Karpas-422 (cell line): ENCODE measurements around the gene THAP12. TPM values are rescaled to one million over a fixed set of nuclear protein-coding genes. Genes with fewer than 3 reads are reported as not detected.
A peak's percentile ranks its signal among the peaks of the same experiment; 100 is the strongest.

ENCODE experiments used
- DNase-seq: peaks from one replicate; pipeline ENCODE4 v3.0.0-alpha.2; 2015
- H2AFZ ChIP-seq: fragments of 200-600 bp; sonication (generic); 2 replicates; pipeline ENCODE4 v1.6.1; 2014; ENCODE audit warnings: antibody characterized with exemption, low read length, mixed read lengths
- H3K27ac ChIP-seq: fragments of 200-600 bp; sonication (generic); 2 replicates; pipeline ENCODE4 v1.5.1; 2014; ENCODE audit warnings: mild to moderate bottlenecking, low read length, moderate library complexity
- H3K27me3 ChIP-seq: fragments of 200-600 bp; sonication (generic); 2 replicates; pipeline ENCODE4 v1.6.1; 2014; ENCODE audit warnings: low read length, mixed read lengths
- H3K36me3 ChIP-seq: fragments of 200-600 bp; sonication (generic); 2 replicates; pipeline ENCODE4 v1.6.1; 2014; ENCODE audit warnings: low read length, mixed read lengths; ENCODE audit not compliant: insufficient read depth
- H3K4me1 ChIP-seq: fragments of 200-600 bp; sonication (generic); 2 replicates; pipeline ENCODE4 v1.6.1; 2014; ENCODE audit warnings: mild to moderate bottlenecking, low read length, mixed read lengths
- H3K4me2 ChIP-seq: fragments of 200-600 bp; sonication (generic); 2 replicates; pipeline ENCODE4 v1.6.1; 2014; ENCODE audit warnings: low read length, low read depth, mild to moderate bottlenecking; ENCODE audit not compliant: poor library complexity, severe bottlenecking
- H3K4me3 ChIP-seq: fragments of 200-600 bp; sonication (generic); 2 replicates; pipeline ENCODE4 v1.5.1; 2014; ENCODE audit warnings: mild to moderate bottlenecking, antibody characterized with exemption, low read length, mixed read lengths
- H3K79me2 ChIP-seq: fragments of 200-600 bp; sonication (generic); 2 replicates; pipeline ENCODE4 v1.6.1; 2014; ENCODE audit warnings: mild to moderate bottlenecking, low read length, mixed read lengths
- H3K9ac ChIP-seq: fragments of 200-600 bp; sonication (generic); 2 replicates; pipeline ENCODE4 v1.6.0; 2014; ENCODE audit warnings: low read length
- H3K9me2 ChIP-seq: fragments of 200-600 bp; sonication (generic), shearing (Covaris generic); replicated peaks from 2 replicates; pipeline ENCODE4 v1.6.0; 2014; ENCODE audit warnings: mild to moderate bottlenecking, low read length, moderate library complexity; ENCODE audit not compliant: insufficient read depth
- H3K9me3 ChIP-seq: fragments of 300-700, 200-600 bp; sonication (generic); 2 replicates; pipeline ENCODE4 v1.6.1; 2014; ENCODE audit warnings: low read length, mixed read lengths
- H4K20me1 ChIP-seq: fragments of 200-600 bp; sonication (generic); 2 replicates; pipeline ENCODE4 v1.6.1; 2014; ENCODE audit warnings: mild to moderate bottlenecking, antibody characterized with exemption, low read length, low read depth; ENCODE audit not compliant: insufficient read depth
- total RNA-seq: library from RNA; depleted of rRNA; stranded (reverse); fragments of >200 nt; shearing (Covaris generic); gene quantifications from 2 replicates; pipeline ENCODE4 v1.2.3, GENCODE V29; 2014; ENCODE audit warnings: low replicate concordance

The THAP12 gene
- total RNA-seq, 1 experiment from 2014 or later = 126 TPM

- Histone ChIP-seq H3K27ac (no peak overlapping the region), H2AFZ (no peak overlapping the region), H4K20me1 (no peaks in the 10 kb centered on the region), H3K27me3 (0 out of 2 replicates have a peak, but pooled peaks cover 2% of the 10 kb centered on the region), H3K9me3 (no peaks in the 10 kb centered on the region), H3K4me2 (no peak overlapping the region), H3K4me1 (0 out of 2 replicates have a peak, but pooled peaks cover 4% of the 10 kb centered on the region), H3K9me2 (no peaks in the 10 kb centered on the region), H3K79me2 (no peaks in the 10 kb centered on the region), H3K36me3 (no peaks in the 10 kb centered on the region), H3K4me3 (no peak overlapping the region), H3K9ac (no peak overlapping the region)
- DNase-seq = no peak
Measured at GRCh38 chr11:76391021-76391420, 10.1 kb upstream of the THAP12 start.

DNA sequence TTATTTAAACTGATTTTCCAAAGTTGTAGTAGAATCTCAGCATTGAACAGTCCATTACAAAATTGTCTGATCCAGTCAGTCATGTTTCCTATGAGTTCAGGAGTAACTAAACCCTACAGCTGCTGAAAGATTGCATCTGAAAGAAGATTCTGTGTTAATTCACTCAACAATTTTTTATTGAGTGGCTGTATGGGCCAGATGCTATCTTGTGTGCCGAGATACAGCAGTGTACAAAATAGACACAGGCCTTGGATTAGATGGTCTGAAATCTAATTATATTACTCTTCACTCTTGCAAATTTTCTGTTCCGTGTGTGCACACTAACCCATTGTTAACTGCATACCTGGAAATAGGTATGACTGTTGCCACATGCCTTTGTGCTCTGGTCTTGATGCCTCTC is 7.5 kb upstream of the THAP12 start:
- Histone ChIP-seq H3K4me1 (0 out of 2 replicates have a peak, but pooled peaks cover 4% of the 10 kb centered on the region), H3K36me3 (no peaks in the 10 kb centered on the region), H3K27me3 (no peaks in the 10 kb centered on the region), H3K4me3 (no peak overlapping the region), H2AFZ (no peak overlapping the region), H3K4me2 (no peak overlapping the region), H3K9me3 (no peaks in the 10 kb centered on the region), H3K9me2 (no peaks in the 10 kb centered on the region), H3K9ac (no peak overlapping the region), H3K79me2 (no peaks in the 10 kb centered on the region), H4K20me1 (no peaks in the 10 kb centered on the region), H3K27ac (no peak overlapping the region)
- DNase-seq = no peak

DNA sequence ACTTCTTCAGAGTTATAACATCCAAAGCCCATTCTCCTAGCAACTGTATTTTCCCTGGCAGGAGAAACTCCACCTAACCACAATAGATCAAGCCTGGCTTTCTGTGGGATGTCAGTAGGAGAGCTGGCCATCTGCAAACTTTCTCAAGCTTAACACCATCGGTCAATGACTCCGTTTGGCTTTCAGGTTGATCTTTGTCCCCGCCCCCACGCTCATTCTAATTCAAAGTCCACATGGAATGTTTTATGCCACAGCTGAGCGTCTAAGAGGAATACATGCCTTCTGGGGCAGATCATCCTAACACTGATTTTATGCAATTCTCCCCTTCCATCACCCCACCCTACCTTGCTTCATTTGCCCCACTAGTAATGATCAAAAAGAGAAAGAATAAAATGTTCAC is 5.0 kb upstream of the THAP12 start:
- H4K20me1 ChIP-seq = no peaks in the 10 kb centered on the region; the same call in 1 of the 2 replicates
- H3K79me2 ChIP-seq = peaks cover 12% of the 10 kb centered on the region
- H3K9ac ChIP-seq = no peak overlapping the region
- peaks cover 19% of the 10 kb centered on the region for H3K4me1 ChIP-seq
- no peak overlapping the region for H3K4me2 ChIP-seq
- no peak for DNase-seq
- no peaks in the 10 kb centered on the region for H3K27me3 ChIP-seq
- no peaks in the 10 kb centered on the region for H3K36me3 ChIP-seq
- no peaks in the 10 kb centered on the region for H3K9me3 ChIP-seq
- no peak overlapping the region for H3K4me3 ChIP-seq
- no peak overlapping the region for H2AFZ ChIP-seq
- no peaks in the 10 kb centered on the region for H3K9me2 ChIP-seq
- no peak overlapping the region for H3K27ac ChIP-seq

GRCh38 chr11:76382209-76382608 is 1.3 kb upstream of the THAP12 start:
- H2AFZ ChIP-seq = no peak overlapping the region
- DNase-seq = no peak
- peaks cover 42% of the 10 kb centered on the region for H3K4me1 ChIP-seq
- H3K27ac ChIP-seq = no peak overlapping the region
- H3K4me3 ChIP-seq = peak overlapping the region; percentile 78
- H3K4me2 ChIP-seq = peak overlapping the region; percentile 90
- H3K27me3 ChIP-seq = no peaks in the 10 kb centered on the region
- no peaks in the 10 kb centered on the region for H3K9me2 ChIP-seq
- H3K9me3 ChIP-seq = no peaks in the 10 kb centered on the region
- peak overlapping the region; percentile 84 for H3K9ac ChIP-seq
- peaks cover 46% of the 10 kb centered on the region for H3K79me2 ChIP-seq
- peaks cover 16% of the 10 kb centered on the region; the same call in 1 of the 2 replicates for H4K20me1 ChIP-seq
- H3K36me3 ChIP-seq = no peaks in the 10 kb centered on the region

DNA sequence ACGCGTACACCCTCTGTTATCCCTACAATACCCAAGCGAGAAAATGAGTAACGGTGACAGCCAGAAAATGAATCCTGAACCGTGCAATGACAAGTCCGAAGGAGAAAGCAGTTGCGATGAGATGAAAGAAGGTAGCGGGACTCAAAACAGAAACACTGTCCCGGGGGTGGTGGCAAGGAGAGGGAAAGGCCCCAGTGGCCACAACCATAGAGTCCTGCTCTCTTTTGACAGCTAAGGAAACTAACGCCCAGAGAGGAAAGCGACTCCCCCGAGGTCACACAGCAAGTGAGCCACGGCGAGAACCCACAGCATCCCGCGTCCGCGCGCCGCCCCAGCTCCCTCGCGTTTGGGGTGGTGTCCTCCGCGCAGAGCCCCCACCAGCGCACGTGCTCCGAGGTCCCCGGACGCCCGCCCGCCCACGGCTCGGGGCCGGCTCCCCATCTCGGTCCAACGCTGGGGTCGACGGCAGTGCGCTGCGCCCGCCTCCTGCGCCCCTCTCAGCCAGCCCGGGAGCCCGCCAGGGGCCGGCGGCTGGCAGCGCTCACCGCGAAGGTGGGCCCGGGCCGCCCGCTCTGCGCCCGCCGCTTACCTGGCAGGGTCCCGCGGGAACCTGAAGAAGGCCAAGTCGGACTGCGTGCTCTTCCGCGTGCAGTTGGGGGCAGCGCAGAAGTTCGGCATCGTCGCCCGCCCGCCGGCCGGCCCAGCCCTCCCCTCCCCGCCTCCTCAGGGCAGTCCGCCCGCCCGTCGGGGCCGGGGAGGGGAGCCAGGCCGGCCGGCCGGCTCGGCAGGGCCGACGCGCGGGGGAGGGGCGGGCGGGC is 564 bp downstream of the THAP12 start:
- no peaks in the 10 kb centered on the region for H3K27me3 ChIP-seq
- H3K9me2 ChIP-seq = no peaks in the 10 kb centered on the region
- no peaks in the 10 kb centered on the region for H3K36me3 ChIP-seq
- peak overlapping the region; percentile 90 for H3K4me2 ChIP-seq
- H4K20me1 ChIP-seq = peaks cover 16% of the 10 kb centered on the region; the same call in 1 of the 2 replicates
- H3K9ac ChIP-seq = peak overlapping the region; percentile 89
- peaks cover 60% of the 10 kb centered on the region for H3K4me1 ChIP-seq
- no peaks in the 10 kb centered on the region for H3K9me3 ChIP-seq
- peak; percentile 69 for DNase-seq
- H3K4me3 ChIP-seq = peak overlapping the region; percentile 84
- no peak overlapping the region for H2AFZ ChIP-seq
- peaks cover 64% of the 10 kb centered on the region for H3K79me2 ChIP-seq
- H3K27ac ChIP-seq = peak overlapping the region; percentile 62

GRCh38 chr11:76379807-76380158 is 1.1 kb downstream of the THAP12 start:
- H3K36me3 ChIP-seq = no peaks in the 10 kb centered on the region
- no peaks in the 10 kb centered on the region for H3K27me3 ChIP-seq
- H3K4me1 ChIP-seq = peaks cover 66% of the 10 kb centered on the region
- peak overlapping the region; percentile 89 for H3K9ac ChIP-seq
- H3K4me2 ChIP-seq = peak overlapping the region; percentile 90
- H4K20me1 ChIP-seq = peaks cover 16% of the 10 kb centered on the region; the same call in 1 of the 2 replicates
- DNase-seq = peak; percentile 49
- H3K79me2 ChIP-seq = peaks cover 70% of the 10 kb centered on the region
- no peaks in the 10 kb centered on the region for H3K9me3 ChIP-seq
- peak overlapping the region; percentile 62; the same call in 1 of the 2 replicates for H3K27ac ChIP-seq
- H3K9me2 ChIP-seq = no peaks in the 10 kb centered on the region
- peak overlapping the region; percentile 84 for H3K4me3 ChIP-seq
- no peak overlapping the region for H2AFZ ChIP-seq

GRCh38 chr11:76376746-76377558 is 4.0 kb downstream of the THAP12 start:
- H3K9me3 ChIP-seq = no peaks in the 10 kb centered on the region
- peaks cover 16% of the 10 kb centered on the region; the same call in 1 of the 2 replicates for H4K20me1 ChIP-seq
- peak; percentile 53 for DNase-seq
- H3K4me2 ChIP-seq = peak overlapping the region; percentile 90
- H3K36me3 ChIP-seq = no peaks in the 10 kb centered on the region
- no peaks in the 10 kb centered on the region for H3K9me2 ChIP-seq
- peak overlapping the region; percentile 20 for H3K27ac ChIP-seq
- H3K4me1 ChIP-seq = peaks cover 65% of the 10 kb centered on the region
- peak overlapping the region; percentile 17; the same call in 1 of the 2 replicates for H3K4me3 ChIP-seq
- peaks cover 91% of the 10 kb centered on the region for H3K79me2 ChIP-seq
- no peak overlapping the region for H2AFZ ChIP-seq
- H3K27me3 ChIP-seq = no peaks in the 10 kb centered on the region
- H3K9ac ChIP-seq = peak overlapping the region; percentile 37

DNA sequence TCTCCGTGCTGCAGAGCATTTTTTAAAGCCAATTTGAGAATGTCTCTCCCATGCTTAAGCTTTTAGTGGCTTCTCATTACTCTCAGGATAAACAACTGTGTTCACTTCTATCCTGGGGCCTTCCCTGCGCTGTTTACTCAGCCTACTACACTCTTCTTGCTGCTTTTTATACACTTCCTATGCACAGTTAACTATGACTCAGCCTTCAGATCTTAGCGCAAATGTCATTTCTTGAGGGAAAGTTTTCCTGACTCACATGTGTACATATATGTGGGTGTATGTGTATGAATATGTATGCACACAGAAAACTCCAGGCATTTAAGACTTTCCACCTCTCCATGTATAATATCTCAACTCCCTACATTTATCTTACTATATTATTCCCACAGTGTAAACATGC is 9.8 kb downstream of the THAP12 start:
- peaks cover 98% of the 10 kb centered on the region for H3K79me2 ChIP-seq
- no peak for DNase-seq
- H4K20me1 ChIP-seq = 0 out of 2 replicates have a peak, but pooled peaks cover 5% of the 10 kb centered on the region

More for the DNA sequence above, 9.8 kb downstream of the THAP12 start:
- Histone ChIP-seq H3K4me2 (no peak overlapping the region), H3K9me3 (no peaks in the 10 kb centered on the region), H2AFZ (no peak overlapping the region), H3K4me3 (no peak overlapping the region), H3K27me3 (no peaks in the 10 kb centered on the region), H3K4me1 (peaks cover 62% of the 10 kb centered on the region), H3K9ac (no peak overlapping the region), H3K9me2 (no peaks in the 10 kb centered on the region), H3K27ac (no peak overlapping the region), H3K36me3 (no peaks in the 10 kb centered on the region)
